Activated naive CD4-positive, alpha-beta T cell treated with anti-CD3 and anti-CD28 coated beads, Interleukin-2, amount 10 ng/mL, durations not matched to agents 7 days and 5 days (primary cell): ENCODE results near the gene RBM20.
"Not testable (repeated sequence)": the region's sequence is repeated elsewhere in the genome, so short reads cannot be mapped to it uniquely, and the experiment has no call there.

Experiments used
- CTCF ChIA-PET: fragments of 350-600 bp; sonication (Branson Sonifier 250); formaldehyde crosslinking; loops from one replicate; lab custom pipeline; 2021; ENCODE audit warnings: antibody characterized with exemption; lab: Charles Lee
- DNase-seq: peaks from one replicate; pipeline ENCODE4 v3.0.0-alpha.2; 2020
- H3K27ac Mint-ChIP-seq: one replicate; pipeline ENCODE4 v1.8.0; 2021; ENCODE audit warnings: mild to moderate bottlenecking, moderate library complexity, mixed read lengths
- H3K27me3 Mint-ChIP-seq: one replicate; pipeline ENCODE4 v1.8.0; 2021; ENCODE audit warnings: mild to moderate bottlenecking, mixed read lengths
- H3K36me3 Mint-ChIP-seq: one replicate; pipeline ENCODE4 v1.8.0; 2021; ENCODE audit warnings: mixed read lengths
- H3K4me1 Mint-ChIP-seq: one replicate; pipeline ENCODE4 v1.8.0; 2021; ENCODE audit warnings: mixed read lengths
- H3K4me3 Mint-ChIP-seq: one replicate; pipeline ENCODE4 v1.8.0; 2021; ENCODE audit warnings: mild to moderate bottlenecking, moderate library complexity, mixed read lengths
- H3K9me3 Mint-ChIP-seq: one replicate; pipeline ENCODE4 v1.8.0; 2021; ENCODE audit warnings: mixed read lengths

Gene RBM20

GRCh38 chr10:110643653-110644597 is at the start of gene RBM20:
Gene RBM20 (plus strand): TSS chr10:110644336. CDS start chr10:110644455, 119 bp downstream.
- Mint-ChIP-seq H3K4me3 (peak within 1 kb of the TSS; percentile 58), H3K36me3 (peaks cover 2% of the 10 kb centered on the region), H3K27me3 (peaks cover 59% of the 10 kb centered on the region), H3K4me1 (peaks cover 31% of the 10 kb centered on the region), H3K9me3 (no peaks in the 10 kb centered on the region), H3K27ac (no peak within 1 kb of the TSS)
- DNase-seq = peak; percentile 37
- CTCF ChIA-PET = no interaction called here

DNA sequence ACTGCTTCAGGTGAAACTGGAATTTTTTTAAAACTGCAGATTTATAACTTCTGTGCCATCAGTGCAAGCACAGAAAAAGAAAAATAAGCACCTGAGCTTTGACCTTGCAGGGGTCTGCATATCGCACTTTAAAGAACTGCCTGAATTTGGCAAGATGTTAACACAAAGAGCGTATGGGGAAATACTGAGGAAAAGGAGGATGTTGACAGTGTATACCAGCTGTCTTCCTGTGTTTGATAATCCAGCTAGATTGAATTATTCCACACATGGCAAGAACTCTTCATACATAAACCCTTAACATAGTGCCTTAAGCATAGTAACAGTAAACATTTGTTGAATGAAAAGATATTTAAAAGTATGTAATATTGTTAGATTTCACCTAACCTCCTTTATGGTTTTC is 46.7 kb upstream of the RBM20 start:
- CTCF ChIA-PET = interaction anchor here (1.2 to 3.1 kb wide), 2 partner anchors 11 to 13 kb away, joined by 3 to 9 read pairs; no protein-coding TSS in a partner anchor
- Mint-ChIP-seq H3K4me1 (no peaks in the 10 kb centered on the region), H3K27ac (no peak overlapping the region), H3K9me3 (no peaks in the 10 kb centered on the region), H3K27me3 (no peaks in the 10 kb centered on the region), H3K36me3 (peaks cover 48% of the 10 kb centered on the region), H3K4me3 (no peak overlapping the region)
- no peak for DNase-seq

- Mint-ChIP-seq H3K4me1 (no peaks in the 10 kb centered on the region), H3K36me3 (peaks cover 54% of the 10 kb centered on the region), H3K27me3 (no peaks in the 10 kb centered on the region), H3K9me3 (no peaks in the 10 kb centered on the region), H3K27ac (no peak overlapping the region), H3K4me3 (no peak overlapping the region)
- peak; percentile 50 for DNase-seq
- CTCF ChIA-PET = interaction anchor here (0.9 to 2.7 kb wide), 12 partner anchors 8 to 302 kb away, joined by 3 to 22 read pairs (median 6); no protein-coding TSS in a partner anchor
These were observed 43.5 kb upstream of the RBM20 start for GRCh38 chr10:110600487-110601101.

DNA sequence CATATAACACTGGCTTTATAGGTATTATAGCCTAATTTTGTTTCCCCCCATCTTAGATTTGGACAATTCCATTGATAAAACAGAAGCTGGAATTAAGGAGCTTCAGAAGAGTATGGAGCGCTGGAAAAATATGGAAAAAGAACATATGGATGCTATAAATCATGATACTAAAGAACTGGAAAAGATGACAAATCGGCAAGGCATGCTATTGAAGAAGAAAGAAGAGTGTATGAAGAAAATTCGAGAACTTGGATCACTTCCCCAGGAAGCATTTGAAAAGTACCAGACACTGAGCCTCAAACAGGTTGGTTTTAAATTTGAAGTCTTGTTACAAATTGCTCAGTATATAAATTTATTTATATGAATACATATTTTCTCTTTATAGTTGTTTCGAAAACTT is 42.6 kb upstream of the RBM20 start:
- CTCF ChIA-PET = interaction anchor here (1.4 to 1.9 kb wide), 2 partner anchors 10 to 294 kb away, joined by 3 to 6 read pairs; no protein-coding TSS in a partner anchor
- no peaks in the 10 kb centered on the region for H3K27me3 Mint-ChIP-seq
- H3K27ac Mint-ChIP-seq = peak overlapping the region; percentile 16
- peaks cover 50% of the 10 kb centered on the region for H3K36me3 Mint-ChIP-seq
- no peak for DNase-seq
- no peaks in the 10 kb centered on the region for H3K4me1 Mint-ChIP-seq
- no peaks in the 10 kb centered on the region for H3K9me3 Mint-ChIP-seq
- H3K4me3 Mint-ChIP-seq = no peak overlapping the region

- Mint-ChIP-seq H3K9me3 (no peaks in the 10 kb centered on the region), H3K4me3 (no peak overlapping the region), H3K27ac (no peak overlapping the region), H3K4me1 (peaks cover 17% of the 10 kb centered on the region), H3K36me3 (peaks cover 20% of the 10 kb centered on the region), H3K27me3 (no peaks in the 10 kb centered on the region)
- DNase-seq = no peak
- CTCF ChIA-PET = interaction anchor here (1.0 to 3.1 kb wide), 6 partner anchors 8 to 297 kb away, joined by 3 to 13 read pairs (median 8); no protein-coding TSS in a partner anchor
These were observed 36.0 kb upstream of the RBM20 start for GRCh38 chr10:110608087-110608486.

GRCh38 chr10:110609605-110610004 is 34.5 kb upstream of the RBM20 start:
- Mint-ChIP-seq H3K27me3 (no peaks in the 10 kb centered on the region), H3K36me3 (peaks cover 12% of the 10 kb centered on the region), H3K4me1 (peaks cover 17% of the 10 kb centered on the region), H3K9me3 (no peaks in the 10 kb centered on the region), H3K4me3 (no peak overlapping the region), H3K27ac (no peak overlapping the region)
- no peak for DNase-seq
- CTCF ChIA-PET = interaction anchor here (1.0 to 3.1 kb wide), 5 partner anchors 10 to 299 kb away, joined by 4 to 13 read pairs (median 7); no protein-coding TSS in a partner anchor

DNA sequence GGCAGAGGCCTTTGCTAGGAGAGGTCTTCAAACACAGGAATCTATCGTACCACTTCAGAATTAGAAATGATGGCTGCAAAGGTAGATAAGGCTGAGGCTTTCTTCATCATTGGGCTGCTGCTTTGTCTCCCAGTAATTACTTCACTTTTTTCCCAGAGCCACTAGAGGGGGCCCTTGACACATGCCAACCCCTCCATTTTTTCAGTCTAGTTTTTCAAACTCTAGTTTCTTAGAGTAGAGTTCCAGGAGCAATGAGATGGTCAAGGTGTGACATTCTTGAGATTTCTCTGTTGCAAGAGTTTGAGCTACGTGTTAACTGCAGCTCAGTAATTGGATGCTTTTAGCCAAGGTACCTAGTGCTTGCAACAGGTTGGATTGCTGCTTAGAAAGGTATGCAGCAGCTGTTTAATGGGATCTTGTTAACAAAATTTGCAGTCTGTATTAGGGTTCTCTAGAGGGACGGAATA is 33.8 kb upstream of the RBM20 start:
- CTCF ChIA-PET = interaction anchor here (0.8 to 4.9 kb wide), 20 partner anchors 12 to 989 kb away, joined by 3 to 32 read pairs (median 4); partner anchors contain the start of gene SMNDC1
- H3K27me3 Mint-ChIP-seq = peaks cover 1% of the 10 kb centered on the region
- H3K27ac Mint-ChIP-seq = no peak overlapping the region
- H3K4me1 Mint-ChIP-seq = peaks cover 18% of the 10 kb centered on the region
- peak; percentile 68 for DNase-seq
- no peak overlapping the region for H3K4me3 Mint-ChIP-seq
- peaks cover 5% of the 10 kb centered on the region for H3K36me3 Mint-ChIP-seq
- H3K9me3 Mint-ChIP-seq = no peaks in the 10 kb centered on the region

- not testable (repeated sequence) for H3K27me3 Mint-ChIP-seq, DNase-seq, H3K4me3 Mint-ChIP-seq, H3K9me3 Mint-ChIP-seq, H3K36me3 Mint-ChIP-seq, H3K27ac Mint-ChIP-seq
- CTCF ChIA-PET = interaction anchor here (0.8 to 4.9 kb wide), 22 partner anchors 9 to 989 kb away, joined by 3 to 32 read pairs (median 4); partner anchors contain the start of gene SMNDC1
- H3K4me1 Mint-ChIP-seq = peaks cover 22% of the 10 kb centered on the region
These were observed 33.4 kb upstream of the RBM20 start for GRCh38 chr10:110610781-110611180.

- peaks cover 3% of the 10 kb centered on the region for H3K27me3 Mint-ChIP-seq
- H3K36me3 Mint-ChIP-seq = peaks cover 3% of the 10 kb centered on the region
- DNase-seq = no peak
- H3K4me3 Mint-ChIP-seq = no peak overlapping the region
- no peak overlapping the region for H3K27ac Mint-ChIP-seq
- H3K9me3 Mint-ChIP-seq = no peaks in the 10 kb centered on the region
- CTCF ChIA-PET = interaction anchor here (0.6 to 4.9 kb wide), 11 partner anchors 10 to 333 kb away, joined by 3 to 32 read pairs (median 3); no protein-coding TSS in a partner anchor
- peaks cover 24% of the 10 kb centered on the region for H3K4me1 Mint-ChIP-seq
These were observed 32.0 kb upstream of the RBM20 start for GRCh38 chr10:110612087-110612486.

GRCh38 chr10:110612629-110613028 is 31.5 kb upstream of the RBM20 start:
- peaks cover 29% of the 10 kb centered on the region for H3K4me1 Mint-ChIP-seq
- H3K9me3 Mint-ChIP-seq = no peaks in the 10 kb centered on the region
- H3K4me3 Mint-ChIP-seq = no peak overlapping the region
- CTCF ChIA-PET = interaction anchor here (0.9 to 4.9 kb wide), 5 partner anchors 21 to 68 kb away, joined by 3 to 32 read pairs (median 6); no protein-coding TSS in a partner anchor
- DNase-seq = no peak
- H3K36me3 Mint-ChIP-seq = peaks cover 3% of the 10 kb centered on the region
- peaks cover 3% of the 10 kb centered on the region for H3K27me3 Mint-ChIP-seq
- no peak overlapping the region for H3K27ac Mint-ChIP-seq

DNA sequence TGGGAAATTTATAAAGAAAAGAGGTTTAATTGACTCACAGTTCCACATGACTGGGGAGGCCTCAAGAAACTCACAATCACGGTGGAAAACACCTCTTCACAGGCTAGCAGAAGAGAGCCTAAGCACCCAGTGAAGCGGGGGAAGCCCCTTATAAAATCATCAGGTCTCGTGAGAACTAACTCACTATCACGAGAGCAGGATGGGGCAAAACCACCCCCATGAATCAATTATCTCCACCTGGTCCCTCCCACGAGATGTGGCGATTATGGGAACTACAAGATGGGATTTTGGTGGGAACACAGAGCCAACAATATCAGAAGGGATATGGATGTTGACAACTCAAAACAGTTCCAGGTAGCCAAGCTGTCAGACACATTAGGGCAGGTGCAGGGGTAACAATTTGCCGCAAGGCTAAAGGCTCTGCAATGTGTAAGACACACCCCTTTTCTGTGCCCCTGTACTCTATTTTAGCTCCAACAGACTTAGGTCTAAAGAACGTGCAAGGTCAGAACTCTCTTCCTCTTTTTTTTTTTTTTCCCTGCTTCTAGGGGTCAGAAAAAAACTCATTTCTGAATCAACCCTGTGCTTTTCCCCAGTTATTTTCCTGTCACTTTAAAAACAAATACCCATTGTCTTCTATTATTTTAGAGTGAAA is 30.7 kb upstream of the RBM20 start:
- CTCF ChIA-PET = interaction anchor here (2.3 to 4.9 kb wide), 3 partner anchors 10 to 61 kb away, joined by 5 to 32 read pairs (median 10); no protein-coding TSS in a partner anchor
- H3K4me3 Mint-ChIP-seq = no peak overlapping the region
- H3K9me3 Mint-ChIP-seq = no peaks in the 10 kb centered on the region
- H3K27ac Mint-ChIP-seq = no peak overlapping the region
- no peak for DNase-seq
- peaks cover 2% of the 10 kb centered on the region for H3K36me3 Mint-ChIP-seq
- H3K27me3 Mint-ChIP-seq = peaks cover 3% of the 10 kb centered on the region
- H3K4me1 Mint-ChIP-seq = peaks cover 36% of the 10 kb centered on the region

DNA sequence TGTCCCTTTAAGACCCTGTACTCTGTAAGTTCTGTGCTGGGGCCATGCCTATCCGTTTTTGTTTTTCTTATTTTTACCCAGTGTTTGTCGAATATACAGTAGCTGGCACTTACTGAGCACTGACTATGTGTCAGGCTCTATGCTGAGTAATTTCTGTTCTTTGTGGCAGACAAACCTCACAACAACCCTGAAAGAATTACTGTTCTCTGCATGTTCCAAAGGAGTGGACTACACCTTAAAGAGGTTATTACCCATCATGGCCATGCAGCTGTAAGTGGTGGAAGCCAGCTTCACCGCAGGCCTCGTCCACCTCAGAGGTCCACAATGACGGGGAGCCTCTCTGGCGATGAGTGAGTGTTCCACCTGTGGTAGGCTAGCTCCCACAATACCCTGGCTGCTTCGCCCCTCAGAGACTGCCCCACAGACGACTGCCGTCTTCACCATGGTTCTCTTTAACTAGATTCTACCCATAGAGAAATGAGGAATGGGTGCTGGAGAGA is 30.1 kb upstream of the RBM20 start:
- H3K27ac Mint-ChIP-seq = no peak overlapping the region
- H3K27me3 Mint-ChIP-seq = peaks cover 3% of the 10 kb centered on the region
- H3K4me3 Mint-ChIP-seq = no peak overlapping the region
- H3K4me1 Mint-ChIP-seq = peaks cover 36% of the 10 kb centered on the region
- H3K36me3 Mint-ChIP-seq = peaks cover 2% of the 10 kb centered on the region
- CTCF ChIA-PET = interaction anchor here (2.3 to 4.9 kb wide), 2 partner anchors 9 to 58 kb away, joined by 5 to 32 read pairs; no protein-coding TSS in a partner anchor
- no peak for DNase-seq
- H3K9me3 Mint-ChIP-seq = no peaks in the 10 kb centered on the region
